Measurements from ENCODE around the gene ALPP. TPM values are rescaled to one million over a fixed set of nuclear protein-coding genes. Genes with fewer than 3 reads are reported as not detected.

Gene ALPP
- total RNA-seq, 2 experiments from 2014 or later, result not detected

DNA sequence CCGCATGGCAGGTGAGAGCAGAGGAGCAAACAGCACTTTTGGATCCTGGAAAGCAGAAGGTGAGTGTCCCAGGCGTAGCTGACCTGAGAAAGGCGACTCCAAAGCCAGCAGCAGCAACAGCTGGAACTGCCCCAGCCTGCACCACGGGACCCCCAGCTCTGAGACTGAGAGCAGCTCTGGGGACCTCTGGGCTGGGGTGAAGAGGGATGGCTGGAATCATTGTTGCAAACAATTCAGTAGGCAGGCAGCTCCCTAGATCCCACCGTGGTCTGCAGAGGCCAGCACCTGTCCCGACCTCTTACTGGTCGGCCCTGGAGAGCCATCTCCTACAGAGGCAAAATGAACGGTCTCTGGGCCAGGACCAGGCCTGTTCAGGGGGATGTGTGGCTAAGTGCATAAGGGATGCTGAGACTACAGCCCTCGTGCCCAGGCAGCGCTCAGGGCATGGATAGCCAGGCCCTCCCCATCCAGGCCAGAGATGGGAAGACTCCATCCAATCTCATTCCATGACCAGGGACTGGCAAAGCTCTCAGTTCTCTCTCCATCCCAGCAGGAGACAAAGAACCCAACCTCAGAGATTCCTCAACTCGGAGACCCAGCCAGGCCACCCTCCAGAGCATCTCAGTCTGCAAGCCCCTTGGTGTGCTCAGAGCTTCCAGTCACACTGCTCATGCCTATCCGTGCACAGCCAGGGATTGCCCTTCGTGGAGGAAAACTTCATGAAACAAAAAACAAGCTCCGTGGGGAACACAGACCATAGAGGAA is 38.2 kb upstream of the ALPP start:
- ChIA-PET CTCF (interaction anchor here (1.1 to 1.3 kb wide), 2 partner anchors 13 to 440 kb away, joined by 3 to 8 read pairs; no protein-coding TSS in a partner anchor), POLR2A (no interaction called here)

GRCh38 chr2:232341061-232341738 is 37.4 kb upstream of the ALPP start:
- ChIA-PET CTCF (interaction anchor here (1.1 to 1.3 kb wide), 2 partner anchors 14 to 440 kb away, joined by 3 to 8 read pairs; no protein-coding TSS in a partner anchor), POLR2A (no interaction called here)

DNA sequence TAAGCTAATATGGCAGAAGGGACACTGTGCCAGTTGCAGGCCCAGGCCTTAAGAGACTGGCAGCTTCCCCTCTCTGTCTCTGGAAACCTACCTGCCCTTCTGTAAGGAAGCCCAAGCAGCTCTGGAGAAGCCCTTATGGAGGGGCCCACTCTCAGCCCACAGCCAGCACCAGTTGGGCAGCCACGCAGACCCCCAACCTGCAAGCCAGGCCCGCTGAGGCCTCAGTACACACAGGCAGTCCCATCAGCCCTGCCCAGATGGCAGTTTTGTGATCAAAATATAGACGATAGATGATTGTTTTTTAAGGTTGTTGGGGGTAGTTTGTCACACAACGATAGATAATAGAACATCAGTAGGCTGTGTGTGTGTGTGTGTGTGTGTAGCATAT is 36.8 kb upstream of the ALPP start:
- ChIA-PET POLR2A (no interaction called here), CTCF (interaction anchor here (1.1 to 1.3 kb wide), 2 partner anchors 15 to 441 kb away, joined by 3 to 8 read pairs; no protein-coding TSS in a partner anchor)

DNA sequence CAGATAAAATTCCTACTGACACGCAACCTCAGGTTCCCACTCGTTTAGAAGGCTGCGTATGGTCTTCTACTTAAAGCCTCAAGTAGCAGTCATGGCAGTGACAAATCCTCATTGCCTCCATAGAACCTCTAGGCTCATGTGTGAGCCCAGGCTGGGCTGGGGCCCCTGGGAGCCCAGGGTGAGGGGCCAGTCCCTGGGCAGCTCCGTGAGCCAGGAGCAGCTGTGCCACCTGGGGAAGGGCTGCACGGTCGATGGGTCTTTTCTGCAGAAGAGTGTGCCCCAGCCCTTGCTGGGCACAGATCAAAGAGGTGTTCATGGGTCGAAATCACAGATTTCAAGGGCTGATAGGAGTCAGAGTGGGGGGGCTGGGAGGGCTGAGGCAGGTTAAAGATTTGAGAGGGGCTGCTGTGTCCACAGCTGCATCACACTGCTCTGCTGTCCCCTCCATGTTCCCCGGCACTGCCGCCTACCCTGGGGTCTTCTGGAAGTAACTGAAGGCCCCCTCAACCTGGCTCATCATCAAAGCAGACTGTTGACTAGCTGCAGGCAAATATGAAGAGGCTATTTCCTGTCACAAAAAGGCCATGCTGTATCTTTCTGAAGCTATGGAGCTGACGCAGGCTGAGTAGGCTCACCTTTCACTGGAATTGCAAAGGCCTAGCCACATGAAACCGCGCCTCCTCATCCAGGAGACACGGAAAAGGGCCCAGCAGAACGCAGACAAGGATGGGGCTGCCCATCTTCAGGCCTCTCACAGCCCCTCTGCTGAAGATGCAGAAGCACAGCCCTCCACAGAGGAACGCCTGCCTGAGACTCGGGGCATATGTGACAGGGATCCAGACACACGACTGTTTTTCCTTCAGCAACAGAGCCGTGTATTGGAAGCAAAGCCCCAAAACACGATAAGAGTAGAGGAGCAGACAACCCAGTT is 35.7 kb upstream of the ALPP start:
- CTCF ChIA-PET, result interaction anchor here (0.8 kb wide), 1 partner anchor 17 kb away, joined by 3 read pairs; no protein-coding TSS in a partner anchor
- POLR2A ChIA-PET, result no interaction called here

GRCh38 chr2:232343821-232344220 is 34.7 kb upstream of the ALPP start:
- ChIA-PET CTCF (interaction anchor here (0.8 kb wide), 1 partner anchor 18 kb away, joined by 3 read pairs; no protein-coding TSS in a partner anchor), POLR2A (no interaction called here)

DNA sequence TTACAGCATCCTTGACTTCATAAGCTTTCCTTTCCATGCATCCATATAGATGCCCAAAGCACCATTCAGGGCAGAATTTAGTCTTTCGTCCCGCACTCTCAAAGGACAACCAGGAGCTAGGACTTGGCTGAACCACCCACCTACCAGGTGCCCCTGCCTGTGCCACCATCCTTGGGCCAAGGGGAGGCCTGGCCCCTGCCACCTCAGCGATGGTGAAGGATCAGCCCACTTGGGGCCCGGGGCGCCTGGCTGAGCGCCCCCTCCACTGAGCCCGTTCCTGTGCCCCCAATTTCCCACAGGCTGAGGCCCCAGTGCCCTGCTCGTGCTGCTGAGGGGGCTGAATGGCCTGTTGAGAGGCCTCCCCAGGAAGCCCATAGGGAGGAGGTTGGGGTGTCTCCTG is 33.3 kb upstream of the ALPP start:
- ChIA-PET POLR2A (no interaction called here), CTCF (no interaction called here)

- ChIA-PET POLR2A (no interaction called here), CTCF (no interaction called here)
Observed at GRCh38 chr2:232347369-232347768, 31.2 kb upstream of the ALPP start.

- POLR2A ChIA-PET, result no interaction called here
- CTCF ChIA-PET, result no interaction called here
Observed at GRCh38 chr2:232348936-232349335, 29.6 kb upstream of the ALPP start.

DNA sequence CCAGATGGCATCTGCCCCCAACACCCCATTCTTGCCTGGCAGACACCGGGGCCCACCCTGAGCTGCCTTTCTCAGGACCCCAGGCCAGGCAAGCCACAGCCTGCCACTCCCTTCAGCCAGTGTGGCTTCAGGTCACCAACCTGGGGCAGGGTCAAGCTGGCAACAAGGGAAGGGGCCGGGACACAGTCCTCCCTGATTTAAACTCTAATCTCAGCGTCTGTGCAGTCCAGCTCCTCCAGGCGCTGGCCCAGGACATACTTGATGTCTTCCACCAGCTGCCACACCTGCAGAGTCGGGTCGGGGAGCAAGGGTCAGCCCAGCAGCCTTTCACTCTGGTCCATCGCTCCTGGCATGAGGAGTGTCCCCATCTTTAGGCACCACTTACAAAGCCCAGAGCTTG is 29.0 kb upstream of the ALPP start:
- POLR2A ChIA-PET, result no interaction called here
- CTCF ChIA-PET, result no interaction called here

- POLR2A ChIA-PET, result no interaction called here
- CTCF ChIA-PET, result no interaction called here
Observed at GRCh38 chr2:232349946-232350635, 28.5 kb upstream of the ALPP start.

DNA sequence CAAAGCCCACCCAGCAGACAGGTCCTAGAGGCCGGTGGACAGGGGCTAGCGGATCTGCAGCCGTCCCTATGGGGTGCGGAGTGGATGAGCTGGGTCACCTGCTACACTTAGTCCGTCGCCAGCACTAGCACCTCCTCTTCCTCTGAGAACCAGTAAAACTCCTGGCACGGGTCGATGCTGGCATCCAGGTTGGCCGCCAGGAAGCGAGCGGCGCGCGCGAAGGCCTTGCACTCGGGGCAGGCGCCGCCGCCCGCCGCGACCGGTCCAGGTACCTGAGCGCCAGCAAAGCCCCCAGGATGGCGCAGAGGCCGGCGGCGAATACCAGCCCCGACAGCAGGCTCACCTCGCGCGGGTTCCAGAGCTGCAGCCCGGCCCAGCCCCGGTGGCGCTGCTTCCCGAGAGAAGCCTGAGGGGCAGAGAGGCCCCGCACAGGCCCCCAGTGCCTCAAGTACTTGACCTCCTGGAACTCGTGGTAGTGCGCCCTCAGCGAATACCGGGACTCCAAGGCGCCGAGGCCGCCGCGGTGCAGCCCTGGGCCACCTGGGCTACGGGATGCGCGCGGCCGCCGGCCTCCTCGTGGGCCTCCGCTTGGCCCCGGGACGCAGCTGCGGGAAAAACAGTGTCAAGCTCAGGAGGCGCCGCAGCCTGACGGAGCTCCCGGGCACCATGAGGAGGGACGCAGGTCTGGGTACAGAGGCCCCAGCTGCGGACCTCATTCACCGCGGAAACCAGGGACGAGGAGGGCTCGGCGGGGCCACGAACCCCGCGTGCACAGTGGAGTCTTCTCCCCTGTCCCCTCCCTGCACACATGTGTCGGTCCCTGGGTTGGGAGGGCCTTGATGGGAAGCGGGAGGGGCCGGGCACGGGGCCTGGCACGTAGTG is 27.5 kb upstream of the ALPP start:
- CTCF ChIA-PET, result no interaction called here
- POLR2A ChIA-PET, result no interaction called here

DNA sequence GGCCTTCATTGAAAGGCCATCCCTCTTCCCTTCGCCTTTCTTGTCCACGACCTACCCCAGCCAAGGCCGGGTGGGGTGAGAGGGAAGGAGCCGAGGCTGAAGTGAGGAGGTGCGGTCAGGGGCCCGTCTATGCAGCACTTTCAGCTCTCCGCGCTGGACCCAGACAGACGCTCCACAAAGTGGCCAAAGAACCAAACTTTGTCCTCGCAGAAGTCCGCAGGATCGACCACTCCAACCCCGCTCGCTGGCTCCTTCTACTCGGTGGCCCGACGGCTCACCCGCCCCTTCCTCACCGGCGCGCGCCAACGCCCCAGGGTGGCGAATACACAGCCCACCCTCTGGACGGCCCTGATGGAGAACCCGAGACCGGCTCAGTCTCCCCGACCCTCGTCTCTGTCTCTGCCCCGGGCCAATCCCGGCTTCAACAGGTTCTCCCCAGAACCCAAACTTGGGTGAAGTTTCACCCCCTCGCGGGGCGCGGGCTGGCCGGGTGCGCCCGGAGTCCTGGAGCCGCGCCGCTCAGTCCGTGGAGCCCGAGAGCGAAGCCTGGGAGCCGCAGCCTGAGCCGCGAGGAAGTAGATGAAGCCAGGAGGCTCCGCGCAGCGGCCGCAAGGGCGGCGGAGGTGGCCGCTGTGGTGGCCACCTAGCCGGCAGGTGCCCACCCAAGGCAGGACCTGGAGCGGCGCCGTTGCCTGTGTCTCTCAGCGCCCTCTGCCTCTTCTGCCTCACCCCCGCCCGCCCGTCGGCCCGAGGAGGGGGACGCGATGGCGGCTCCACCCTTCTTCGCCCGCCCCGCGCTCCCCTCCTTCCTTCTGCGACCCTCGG is 26.7 kb upstream of the ALPP start:
- ChIA-PET POLR2A (no interaction called here), CTCF (no interaction called here)

- POLR2A ChIA-PET, result no interaction called here
- CTCF ChIA-PET, result no interaction called here
Observed at GRCh38 chr2:232352511-232353091, 25.9 kb upstream of the ALPP start.

GRCh38 chr2:232353096-232353495 is 25.5 kb upstream of the ALPP start:
- ChIA-PET POLR2A (no interaction called here), CTCF (no interaction called here)

DNA sequence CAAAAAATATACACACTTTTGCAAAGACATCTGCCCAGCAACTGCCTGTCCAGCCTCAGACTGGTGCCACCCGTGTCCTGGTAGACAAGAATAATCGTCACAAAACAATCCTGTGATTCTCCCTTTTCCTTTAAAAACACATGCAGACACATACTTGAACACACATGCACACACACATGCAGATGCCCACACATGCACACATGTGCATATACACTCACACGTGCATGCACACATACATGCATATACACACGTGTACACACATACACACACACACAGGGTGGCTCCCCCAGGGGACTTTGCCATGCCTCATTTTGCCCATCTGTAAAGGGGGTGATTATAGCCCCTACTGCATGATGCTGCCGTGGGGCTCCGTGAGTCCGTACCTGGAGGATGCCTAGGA is 24.9 kb upstream of the ALPP start:
- POLR2A ChIA-PET, result no interaction called here
- CTCF ChIA-PET, result no interaction called here

GRCh38 chr2:232354069-232354468 is 24.5 kb upstream of the ALPP start:
- ChIA-PET CTCF (no interaction called here), POLR2A (no interaction called here)

GRCh38 chr2:232361646-232362045 is 16.9 kb upstream of the ALPP start:
- POLR2A ChIA-PET, result no interaction called here
- CTCF ChIA-PET, result interaction anchor here (1.0 kb wide), 1 partner anchor 78 kb away, joined by 3 read pairs; no protein-coding TSS in a partner anchor
